Retinal pigment epithelial cell (primary cell): ENCODE results near the gene ALPL.

Experiments used
- DNase-seq: peaks from one replicate; pipeline ENCODE4 v3.0.0-alpha.2; 2010; ENCODE audit warnings: low read depth
- H3K4me3 ChIP-seq: 2 replicates; pipeline ENCODE4 v1.5.1; 2011; ENCODE audit warnings: mild to moderate bottlenecking, low read length, control low read depth, moderate library complexity
- TF ChIP-seq, protein P1 (sequence below): conservative IDR thresholded peaks from 2 replicates; pipeline ENCODE4 v1.5.1; 2011; ENCODE audit warnings: low read depth, low read length, control low read depth, inconsistent platforms

The ALPL gene

DNA sequence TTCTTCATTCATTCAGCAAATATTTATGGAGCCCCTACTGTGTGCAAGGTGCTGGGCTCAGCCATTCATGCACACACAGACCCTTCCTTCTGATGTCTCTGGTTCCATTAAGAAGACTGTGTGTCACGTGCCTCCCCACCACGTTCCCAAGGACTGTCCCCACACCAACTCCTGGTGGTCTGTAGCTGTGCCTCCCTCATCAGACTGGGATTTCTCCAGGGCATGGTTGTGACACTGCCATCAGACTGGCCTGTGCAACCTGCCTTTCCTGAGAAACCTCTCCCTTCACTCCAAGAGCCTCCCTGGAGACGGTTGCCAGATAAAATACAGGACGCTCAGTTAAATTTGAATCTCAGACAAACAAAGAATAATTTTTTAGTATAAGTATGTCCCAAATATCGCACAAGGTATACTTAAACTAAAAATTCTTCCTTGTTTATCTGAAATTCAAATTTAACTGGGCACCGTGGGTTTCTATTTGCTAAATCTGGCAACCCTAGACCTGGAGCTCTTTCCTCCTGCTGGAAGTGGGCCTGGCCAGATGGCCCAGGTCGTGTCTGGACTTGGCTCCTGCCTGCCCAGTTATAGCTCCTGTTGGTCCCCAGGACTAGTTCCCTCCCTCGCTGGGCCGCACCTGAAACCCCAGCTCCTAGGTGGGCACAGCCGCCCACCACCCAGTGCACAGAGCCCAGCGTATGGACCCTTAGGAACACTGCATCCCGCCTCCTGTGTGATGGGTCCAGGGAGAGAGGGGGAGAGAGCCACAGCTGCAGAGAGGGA is 83.1 kb downstream of the ALPL start:
- TF ChIP-seq, protein P1, sequence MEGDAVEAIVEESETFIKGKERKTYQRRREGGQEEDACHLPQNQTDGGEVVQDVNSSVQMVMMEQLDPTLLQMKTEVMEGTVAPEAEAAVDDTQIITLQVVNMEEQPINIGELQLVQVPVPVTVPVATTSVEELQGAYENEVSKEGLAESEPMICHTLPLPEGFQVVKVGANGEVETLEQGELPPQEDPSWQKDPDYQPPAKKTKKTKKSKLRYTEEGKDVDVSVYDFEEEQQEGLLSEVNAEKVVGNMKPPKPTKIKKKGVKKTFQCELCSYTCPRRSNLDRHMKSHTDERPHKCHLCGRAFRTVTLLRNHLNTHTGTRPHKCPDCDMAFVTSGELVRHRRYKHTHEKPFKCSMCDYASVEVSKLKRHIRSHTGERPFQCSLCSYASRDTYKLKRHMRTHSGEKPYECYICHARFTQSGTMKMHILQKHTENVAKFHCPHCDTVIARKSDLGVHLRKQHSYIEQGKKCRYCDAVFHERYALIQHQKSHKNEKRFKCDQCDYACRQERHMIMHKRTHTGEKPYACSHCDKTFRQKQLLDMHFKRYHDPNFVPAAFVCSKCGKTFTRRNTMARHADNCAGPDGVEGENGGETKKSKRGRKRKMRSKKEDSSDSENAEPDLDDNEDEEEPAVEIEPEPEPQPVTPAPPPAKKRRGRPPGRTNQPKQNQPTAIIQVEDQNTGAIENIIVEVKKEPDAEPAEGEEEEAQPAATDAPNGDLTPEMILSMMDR = no peak
- DNase-seq = no peak
- no peak overlapping the region for H3K4me3 ChIP-seq

DNA sequence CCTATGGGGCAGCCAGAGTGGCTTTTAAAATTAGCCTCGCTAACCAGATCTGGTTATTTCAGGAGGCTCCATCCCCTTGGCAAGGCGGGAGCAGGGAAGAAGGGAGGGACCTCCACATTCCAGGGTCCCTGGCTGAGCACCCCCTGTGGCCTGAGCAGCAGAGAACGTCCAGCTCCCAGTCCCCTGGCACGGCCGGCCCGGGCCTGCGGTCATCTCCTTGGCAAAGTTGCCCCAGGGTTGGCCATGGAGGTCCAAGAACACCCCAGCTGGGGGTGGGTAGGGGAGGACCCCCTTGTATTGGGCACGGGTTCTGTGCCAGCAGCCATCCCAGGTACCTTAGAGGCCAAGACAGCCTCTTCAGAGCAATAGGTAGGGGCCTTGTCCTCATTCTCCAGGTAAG is 84.0 kb downstream of the ALPL start:
- no peak overlapping the region for H3K4me3 ChIP-seq
- no peak for DNase-seq
- TF ChIP-seq, protein P1 = no peak

DNA sequence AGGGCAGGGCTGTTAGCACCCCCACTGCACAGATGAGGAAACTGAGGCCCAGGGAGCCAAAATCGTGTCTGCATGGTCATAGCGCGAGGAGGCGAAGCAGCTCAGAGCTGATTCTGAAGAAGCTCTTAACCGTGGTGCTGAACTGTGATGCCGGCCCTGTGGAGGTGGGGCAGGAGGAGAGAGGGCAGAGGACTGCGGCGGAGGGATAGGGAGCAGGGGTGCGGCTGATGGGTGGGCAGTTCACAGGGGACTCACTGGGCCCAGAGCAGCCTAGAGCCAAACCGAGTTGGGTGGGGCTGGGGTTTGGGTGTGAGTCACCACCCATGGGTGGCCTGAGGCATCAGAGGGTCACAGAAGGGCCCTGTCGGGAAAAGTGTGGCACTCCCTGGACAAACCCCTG is 85.3 kb downstream of the ALPL start:
- TF ChIP-seq, protein P1 = no peak

DNA sequence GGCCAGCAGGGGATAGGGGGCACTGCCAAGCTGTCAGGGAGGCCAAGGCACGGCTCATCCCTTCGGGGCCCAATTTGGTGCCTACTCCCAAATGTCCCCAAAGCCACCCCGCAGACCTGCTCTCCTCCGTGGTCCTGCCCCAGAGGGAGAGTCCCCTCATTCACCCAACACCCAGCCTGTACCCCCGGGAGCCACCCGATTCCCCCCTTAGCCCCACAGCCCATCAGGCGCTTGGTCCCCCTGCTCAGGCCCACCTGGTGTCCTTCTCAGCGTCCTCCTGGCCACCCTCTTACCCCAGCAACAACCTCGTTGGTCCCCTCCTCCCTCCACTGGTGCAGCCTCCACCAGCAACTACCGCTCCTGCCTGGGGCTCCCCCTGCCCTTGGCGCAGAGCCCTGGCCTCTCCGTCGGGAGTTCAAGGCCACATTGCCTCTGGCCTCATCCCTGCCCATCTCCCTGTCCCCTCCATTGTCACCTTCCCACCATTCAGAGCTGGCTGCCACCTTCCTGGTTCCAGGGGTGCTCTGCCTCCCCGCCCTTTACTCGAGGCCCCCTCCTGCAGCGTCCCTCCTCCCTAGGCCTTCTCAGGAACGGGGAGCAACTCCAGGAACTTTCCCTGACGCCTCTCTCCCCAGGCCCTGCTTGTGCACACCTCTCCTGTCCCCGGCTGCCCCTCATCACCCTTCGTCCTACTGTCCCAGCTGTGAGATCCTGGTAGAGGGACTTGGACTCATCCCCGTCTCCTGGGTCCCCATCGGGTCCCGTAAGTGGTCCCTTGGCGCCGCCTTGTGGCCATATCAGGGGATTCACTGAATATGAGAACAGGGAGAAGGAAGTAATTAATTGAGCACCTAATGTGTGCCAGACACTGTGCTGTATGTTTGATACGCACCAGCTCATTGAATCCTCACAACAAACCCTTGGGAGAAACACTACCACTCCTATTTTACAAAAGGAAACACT is 86.0 kb downstream of the ALPL start:
- H3K4me3 ChIP-seq = no peak overlapping the region
- no peak for DNase-seq
- TF ChIP-seq, protein P1 = peak; percentile 68

More for the DNA sequence above, 85.3 kb downstream of the ALPL start:
- H3K4me3 ChIP-seq = no peak overlapping the region
- DNase-seq = no peak

DNA sequence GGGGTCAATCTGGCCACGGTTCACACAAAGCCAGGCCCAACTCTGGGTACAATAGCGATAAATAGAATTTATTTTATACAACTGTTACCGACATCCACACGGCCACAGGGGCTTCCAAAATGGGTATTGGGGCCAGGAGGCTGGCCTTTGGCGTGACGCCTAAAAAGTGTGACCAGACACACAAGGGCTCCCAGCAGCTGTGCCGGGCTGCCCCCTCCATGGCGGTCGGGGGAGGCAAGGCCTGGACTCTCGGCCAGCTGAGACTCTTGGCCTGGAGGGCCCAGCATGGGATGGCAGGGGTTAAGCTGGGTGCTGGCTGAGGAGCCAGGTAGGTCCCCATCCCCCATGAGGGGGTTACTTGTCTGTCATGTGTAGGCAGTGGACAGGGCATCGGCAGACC is 87.0 kb downstream of the ALPL start:
- no peak overlapping the region for H3K4me3 ChIP-seq
- TF ChIP-seq, protein P1 = no peak
- DNase-seq = no peak

DNA sequence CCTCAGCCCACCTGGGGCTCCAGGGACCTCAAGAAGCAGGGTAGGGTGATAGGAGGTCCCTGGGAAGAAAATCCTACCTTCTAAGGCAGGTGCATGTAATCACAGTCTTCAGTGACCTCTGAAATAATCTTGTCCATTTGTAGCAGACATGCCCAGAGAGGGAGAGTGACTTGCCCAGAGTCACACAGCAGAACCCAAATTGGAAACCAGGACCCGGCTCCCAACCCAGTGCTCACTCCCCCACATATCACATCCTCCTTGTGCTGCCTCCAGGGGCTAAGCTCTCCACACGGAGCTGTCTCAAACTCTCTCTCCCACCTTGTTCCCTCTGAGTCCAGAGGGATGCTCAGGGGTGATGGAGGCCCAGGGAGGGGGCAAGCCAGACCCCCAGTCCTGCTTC is 87.4 kb downstream of the ALPL start:
- no peak for DNase-seq
- H3K4me3 ChIP-seq = no peak overlapping the region
- TF ChIP-seq, protein P1 = no peak
